NCI-H2029 treated with DMSO at 0.1 percent for 48 hours (cell line): Measurements from ENCODE around the gene HIF3A.
"Not testable (repeated sequence)": the region's sequence is repeated elsewhere in the genome, so short reads cannot be mapped to it uniquely, and the experiment has no call there.

Source experiments
- DNase-seq: peaks from one replicate; lab custom pipeline; 2025; lab: John Stamatoyannopoulos, UW

Gene HIF3A

DNA sequence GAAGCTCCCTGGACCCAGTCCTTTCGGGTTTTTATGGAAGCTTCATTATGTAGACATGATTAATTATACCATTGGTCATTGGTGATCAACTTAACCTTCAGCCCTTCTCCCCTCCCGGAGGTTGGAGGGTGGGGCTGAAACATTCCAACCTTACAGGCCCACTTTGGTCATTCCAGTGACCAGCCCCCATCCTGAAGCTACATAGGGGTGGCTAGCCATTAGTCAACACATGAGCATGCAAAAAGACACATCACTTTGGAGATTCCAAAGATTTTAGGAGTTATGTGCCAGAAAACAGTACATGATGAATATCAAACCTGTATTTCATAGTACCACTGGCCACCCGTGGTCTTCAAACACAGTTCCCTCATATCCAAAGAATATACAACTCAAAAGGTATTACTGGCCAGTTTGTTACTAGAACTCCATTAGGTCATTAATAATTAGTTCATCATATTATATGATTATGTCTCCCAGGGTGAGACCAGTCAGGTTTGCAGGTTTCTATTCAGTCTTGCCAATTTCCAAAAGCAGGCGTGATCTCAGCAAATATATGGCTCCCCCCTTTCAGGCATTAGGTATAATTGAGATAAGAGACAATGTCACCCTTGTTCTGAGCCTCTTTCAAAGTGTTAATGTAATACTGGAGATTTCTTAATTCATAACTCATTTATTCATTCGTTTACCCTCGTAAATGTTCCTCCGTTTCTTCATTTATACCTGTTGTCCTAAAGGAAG lies 61.2 kb downstream of the HIF3A start:
- no peak for DNase-seq

DNA sequence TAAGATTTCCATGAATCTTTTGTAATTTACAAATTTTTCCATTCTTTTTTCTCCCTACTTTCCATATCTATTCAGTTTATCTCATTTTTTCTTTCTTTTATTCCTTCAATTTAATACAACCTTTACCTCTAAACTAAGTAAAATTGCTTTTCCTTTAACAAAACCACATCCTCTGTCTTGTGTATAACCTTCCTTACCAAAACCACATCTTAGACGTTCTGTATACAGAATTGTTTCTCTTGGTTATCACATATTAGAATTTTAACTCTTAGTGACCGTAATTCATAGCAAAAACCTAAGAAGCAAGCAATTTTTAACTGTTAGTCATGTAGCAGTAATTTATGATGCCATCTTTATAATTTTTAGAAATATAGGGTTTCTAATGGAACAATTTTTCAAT lies 65.1 kb downstream of the HIF3A start:
- DNase-seq: no peak

DNA sequence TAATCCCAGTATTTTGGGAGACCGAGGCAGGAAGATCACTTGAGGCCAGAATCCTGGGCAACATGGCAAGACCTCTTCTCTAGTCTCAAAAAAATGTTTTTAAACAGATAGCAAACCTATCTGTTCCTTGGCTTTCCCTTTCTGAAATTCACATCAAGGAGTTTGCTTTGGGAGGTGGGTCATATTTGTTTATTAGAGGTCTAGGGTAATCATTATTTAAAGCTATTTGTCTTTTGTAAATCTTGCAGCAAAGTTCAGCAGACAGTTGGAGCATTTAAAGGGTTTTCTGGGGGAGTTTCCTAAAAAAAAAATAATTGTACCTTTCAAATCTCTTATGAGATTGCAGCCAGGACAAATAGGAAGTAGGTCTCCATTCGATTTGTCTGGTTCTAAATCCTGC lies 67.5 kb downstream of the HIF3A start:
- DNase-seq: no peak

DNA sequence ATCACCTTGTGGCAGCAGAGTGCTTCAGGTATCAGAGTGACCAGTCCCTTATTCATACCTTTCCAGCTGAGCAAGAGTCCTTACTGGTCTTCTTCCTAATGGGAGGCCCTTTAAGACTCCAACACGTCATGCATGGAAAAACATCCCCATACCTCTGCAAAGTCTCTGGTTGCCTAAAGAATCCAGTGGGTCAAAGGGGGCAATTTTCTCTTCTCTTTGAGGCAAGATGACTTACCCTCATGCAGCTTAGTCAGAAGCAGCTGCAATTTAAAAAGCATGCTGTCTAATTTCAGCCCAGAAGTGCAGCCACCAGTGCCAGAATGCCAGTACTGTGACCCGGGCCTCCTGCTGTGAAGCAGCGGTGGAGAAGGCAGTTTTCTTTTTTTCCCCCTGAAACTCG lies 68.7 kb downstream of the HIF3A start:
- no peak for DNase-seq

DNA sequence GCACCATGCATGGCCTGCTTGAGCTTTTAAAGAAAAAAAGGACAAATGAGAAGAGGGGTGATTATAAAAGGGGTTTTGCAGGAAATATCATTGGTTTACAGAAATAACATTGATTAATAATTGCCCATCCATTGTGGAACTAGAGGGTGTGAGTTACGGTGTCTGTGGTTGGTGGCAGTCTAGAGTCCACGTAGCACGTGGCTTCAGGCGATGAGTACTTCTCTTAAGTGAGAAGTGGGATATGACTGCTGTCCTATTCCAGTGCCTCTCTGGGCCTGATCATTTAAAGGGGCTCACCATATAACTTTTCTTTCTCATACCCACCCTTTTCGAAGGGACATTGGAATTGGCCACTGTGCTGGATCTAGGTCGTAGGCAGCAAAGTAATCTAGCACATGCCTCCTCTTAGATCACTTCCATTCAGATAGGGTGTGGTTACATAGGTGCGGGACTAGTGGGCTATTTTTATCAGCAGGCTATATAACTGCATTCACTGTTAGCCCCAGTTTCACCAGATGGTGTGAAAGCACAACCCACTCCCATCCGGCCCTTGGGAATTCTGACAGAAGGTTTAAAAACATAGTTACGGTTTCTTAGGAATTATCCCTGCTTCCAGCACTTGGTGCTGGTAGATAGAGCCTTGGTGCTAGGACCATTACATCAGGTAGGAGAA lies 69.9 kb downstream of the HIF3A start:
- no peak for DNase-seq

DNA sequence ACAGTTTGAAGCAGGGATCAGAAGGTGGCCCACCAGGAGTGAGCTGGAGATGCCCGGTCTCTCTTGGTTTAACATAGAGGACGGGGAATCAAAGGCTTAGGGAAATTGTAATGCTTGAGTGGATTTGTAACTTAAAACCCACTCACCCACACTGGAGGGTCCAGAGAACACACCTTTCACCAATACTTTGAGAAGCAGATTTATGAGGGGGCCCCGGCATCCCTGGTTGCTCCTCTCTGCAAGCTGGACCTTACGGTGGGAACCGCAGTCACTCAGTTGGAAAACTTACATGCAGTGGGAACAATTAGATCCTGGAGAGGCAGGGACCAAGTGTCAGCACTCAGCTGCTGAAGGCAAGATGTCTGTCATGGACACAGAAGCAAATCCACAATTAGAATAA lies 70.6 kb downstream of the HIF3A start:
- DNase-seq: no peak

DNA sequence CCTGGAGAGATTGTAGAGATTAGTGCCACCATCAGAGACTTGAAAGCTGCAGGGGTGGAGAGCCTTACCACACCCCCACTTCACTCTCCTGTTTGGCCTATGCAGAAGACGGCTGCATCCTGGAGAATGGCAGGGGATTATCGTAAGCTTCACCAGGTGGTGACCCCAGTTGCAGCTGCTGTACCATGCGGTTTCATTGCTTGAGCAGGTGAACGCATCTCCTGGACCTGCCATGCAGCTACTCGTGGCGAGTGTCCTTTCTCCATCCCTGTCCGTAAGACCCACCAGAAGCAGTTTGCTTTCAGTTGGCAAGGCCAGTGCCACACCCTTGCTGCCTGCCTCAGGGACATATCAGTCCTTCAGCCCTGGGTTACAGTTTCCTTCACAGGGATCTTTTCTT lies 71.3 kb downstream of the HIF3A start:
- no peak for DNase-seq

DNA sequence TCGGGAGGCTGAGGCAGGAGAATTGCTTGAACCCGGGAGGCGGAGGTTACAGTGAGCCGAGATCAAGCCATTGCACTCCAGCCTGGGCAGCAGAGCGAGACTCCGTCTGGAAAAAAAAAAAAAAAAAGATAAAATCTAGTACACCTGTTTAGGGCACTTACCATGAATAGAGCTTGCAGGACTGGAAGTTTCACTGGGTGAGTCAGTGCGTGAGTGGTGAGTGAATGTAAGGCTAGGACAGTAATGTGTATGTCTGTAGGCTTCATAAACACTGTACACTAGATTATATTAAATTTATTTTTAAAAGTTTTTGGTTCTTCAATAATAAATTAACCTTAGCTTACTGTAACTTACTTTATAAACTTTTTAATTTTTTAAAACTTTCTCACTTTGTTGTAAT lies 73.0 kb downstream of the HIF3A start:
- DNase-seq: no peak

DNA sequence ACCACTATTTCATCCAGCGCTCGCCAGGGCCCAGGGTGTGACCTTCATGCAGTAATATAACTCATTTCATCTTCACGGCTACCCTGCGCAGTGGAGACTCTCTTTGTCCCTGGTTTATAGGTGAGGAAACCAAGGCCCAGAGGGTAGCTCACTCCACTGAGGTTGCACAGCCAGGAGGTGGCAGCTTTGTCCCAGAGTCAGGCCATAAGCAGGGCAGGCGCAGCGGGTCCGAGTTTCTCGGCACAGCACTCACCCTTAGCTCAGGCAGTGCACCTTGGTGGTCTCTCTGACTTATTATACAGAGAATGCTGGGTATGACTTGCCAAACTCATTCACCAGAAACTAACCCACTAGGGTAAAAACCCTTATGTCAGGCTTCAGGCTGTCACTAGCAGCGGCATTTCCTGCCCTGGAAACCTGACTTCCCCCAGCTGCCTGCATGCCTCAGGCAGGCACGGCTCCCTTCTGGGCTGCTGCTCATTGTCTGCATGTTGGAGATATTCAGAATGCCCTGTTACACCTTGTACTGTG lies 74.6 kb downstream of the HIF3A start:
- DNase-seq: no peak

DNA sequence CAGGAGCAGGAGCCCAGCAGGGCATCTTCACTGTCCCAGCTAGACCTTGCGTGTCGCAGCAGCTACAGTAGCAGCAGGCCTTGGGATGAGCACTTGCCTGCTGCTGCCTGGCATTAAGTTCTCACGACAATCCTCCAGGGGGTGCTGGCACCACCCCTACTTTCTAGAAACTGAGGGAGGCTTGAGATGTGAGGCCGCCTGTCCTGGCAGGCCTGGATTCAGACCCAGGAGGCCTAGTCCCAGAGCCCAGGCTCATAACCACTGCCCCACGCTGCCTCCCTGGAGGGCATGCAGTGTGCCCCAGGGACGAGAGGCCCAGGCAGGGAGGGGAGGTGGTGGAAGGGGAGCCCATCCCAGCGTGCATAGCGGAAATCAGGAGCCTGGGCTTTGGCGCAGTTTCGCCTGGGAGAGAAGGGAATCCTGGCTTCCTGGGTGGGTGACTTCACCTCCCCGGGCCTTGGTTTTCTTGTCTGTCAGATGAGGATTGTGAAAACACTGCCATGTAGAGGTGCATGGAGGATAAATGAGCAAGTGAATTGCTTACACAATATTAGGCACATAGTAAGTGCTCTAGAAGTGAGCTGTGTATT lies 76.2 kb downstream of the HIF3A start:
- DNase-seq: no peak

DNA sequence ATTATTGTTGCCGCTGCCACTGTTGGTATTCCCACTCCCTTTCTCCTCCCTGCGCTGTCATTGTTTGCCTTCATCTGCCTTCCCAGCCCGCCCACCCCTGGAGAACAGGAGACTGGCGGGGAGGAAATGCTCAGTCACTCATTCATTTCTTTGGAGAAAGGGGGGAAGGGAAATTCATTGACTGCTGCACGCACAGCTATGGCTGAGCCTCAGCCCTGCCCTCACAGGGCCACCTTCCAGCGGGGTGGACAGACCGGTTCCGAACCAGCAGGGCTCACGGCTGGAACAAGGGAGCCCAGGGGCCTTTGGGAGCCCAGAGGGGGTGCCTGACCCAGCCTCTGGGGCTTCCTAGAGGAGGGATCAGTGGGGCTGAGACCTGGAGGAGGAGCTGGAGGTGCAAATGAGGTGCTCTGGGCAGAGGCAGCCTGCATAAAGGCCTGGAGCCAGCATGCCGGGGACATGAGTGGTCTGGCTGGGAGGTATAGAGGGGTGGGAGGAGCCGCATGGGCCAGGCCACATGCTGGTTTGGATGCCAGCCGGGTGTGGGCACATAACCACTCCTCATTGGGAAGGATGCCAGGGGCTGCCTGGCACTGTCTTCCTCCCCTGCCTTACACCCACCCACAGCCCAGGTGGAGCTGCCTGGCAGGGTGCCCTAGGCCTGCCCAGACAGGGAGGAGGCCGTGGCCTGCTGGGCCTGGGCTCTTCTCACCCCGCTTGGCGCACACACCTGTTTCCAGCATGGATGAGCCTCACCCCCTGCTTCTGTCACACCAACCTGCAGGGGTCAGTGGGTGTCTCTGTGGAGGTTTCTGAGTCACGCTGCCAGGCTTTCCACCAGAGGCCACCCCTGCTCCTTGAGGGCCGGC lies 76.9 kb downstream of the HIF3A start:
- peak; percentile 97 for DNase-seq

DNA sequence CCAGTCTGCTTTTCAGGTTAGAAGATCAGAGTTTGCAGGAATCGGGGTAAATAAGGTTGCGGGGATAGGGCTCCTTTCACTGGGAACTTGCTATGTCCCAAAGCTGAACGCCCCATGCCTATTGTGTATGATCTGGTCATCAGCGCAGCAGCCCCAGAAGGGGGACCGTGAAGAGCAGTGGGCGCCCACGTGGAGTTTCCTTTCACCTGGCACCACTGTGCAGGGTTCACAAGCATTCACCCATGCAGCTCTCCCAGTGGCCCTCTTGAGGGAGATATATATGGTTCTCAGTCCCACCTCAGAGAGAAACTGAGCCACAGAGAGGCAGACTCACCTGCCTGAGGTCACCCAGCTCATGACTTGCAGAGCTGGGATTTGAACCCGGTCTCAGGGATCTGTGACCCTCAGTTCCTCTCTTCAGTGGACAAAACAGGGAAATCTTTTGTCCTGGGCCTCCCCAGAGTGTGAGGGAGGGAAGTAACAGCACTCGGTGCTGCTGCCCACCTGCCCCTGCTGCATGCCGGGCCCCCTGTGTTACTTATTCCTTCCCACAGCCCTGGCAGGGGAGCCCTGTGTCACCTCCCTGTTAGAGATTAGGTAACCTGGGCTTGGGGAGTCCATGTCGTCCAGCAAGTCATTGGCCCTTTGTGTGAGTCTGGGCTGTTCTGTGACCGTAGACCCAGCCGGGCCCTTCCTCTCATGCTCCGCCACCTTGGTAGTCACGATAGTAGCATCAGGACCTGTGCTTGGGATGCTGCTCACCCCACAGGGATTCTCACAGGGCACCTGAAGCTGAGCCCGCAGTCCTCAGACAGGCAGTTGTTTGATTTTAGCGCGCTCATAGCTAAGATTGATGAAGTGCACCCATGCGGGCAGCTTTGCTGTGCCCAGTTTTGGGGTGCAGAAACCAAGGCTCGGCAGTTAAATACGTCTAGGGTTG lies 78.0 kb downstream of the HIF3A start:
- DNase-seq: no peak

DNA sequence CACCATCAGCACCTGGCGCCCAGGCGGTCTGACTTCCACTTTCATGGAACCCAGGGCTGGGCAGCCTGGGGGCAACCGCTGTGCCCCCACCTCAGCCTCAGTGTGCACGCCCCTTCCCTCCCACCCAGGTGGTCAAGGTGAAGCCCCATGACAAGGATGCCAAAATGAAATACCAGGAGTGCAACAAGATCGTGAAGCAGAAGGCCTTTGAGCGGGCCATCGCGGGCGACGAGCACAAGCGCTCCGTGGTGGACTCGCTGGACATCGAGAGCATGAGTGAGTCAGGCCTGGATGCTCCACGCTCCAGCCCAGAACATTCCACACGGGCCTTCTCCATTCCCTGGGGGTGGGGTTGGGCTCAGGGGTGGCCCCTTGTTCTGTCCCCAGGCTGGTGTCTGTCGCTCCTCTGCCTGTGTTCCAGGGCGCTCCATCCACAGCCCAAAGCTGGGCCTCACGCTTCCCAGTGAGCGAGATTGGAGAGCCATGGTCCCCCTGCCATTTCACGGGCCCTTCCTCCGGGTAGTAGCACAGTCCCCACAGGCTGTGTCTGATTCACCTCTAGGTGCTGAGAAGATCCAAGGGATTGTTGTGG lies 78.7 kb downstream of the HIF3A start:
- not testable (repeated sequence) for DNase-seq

DNA sequence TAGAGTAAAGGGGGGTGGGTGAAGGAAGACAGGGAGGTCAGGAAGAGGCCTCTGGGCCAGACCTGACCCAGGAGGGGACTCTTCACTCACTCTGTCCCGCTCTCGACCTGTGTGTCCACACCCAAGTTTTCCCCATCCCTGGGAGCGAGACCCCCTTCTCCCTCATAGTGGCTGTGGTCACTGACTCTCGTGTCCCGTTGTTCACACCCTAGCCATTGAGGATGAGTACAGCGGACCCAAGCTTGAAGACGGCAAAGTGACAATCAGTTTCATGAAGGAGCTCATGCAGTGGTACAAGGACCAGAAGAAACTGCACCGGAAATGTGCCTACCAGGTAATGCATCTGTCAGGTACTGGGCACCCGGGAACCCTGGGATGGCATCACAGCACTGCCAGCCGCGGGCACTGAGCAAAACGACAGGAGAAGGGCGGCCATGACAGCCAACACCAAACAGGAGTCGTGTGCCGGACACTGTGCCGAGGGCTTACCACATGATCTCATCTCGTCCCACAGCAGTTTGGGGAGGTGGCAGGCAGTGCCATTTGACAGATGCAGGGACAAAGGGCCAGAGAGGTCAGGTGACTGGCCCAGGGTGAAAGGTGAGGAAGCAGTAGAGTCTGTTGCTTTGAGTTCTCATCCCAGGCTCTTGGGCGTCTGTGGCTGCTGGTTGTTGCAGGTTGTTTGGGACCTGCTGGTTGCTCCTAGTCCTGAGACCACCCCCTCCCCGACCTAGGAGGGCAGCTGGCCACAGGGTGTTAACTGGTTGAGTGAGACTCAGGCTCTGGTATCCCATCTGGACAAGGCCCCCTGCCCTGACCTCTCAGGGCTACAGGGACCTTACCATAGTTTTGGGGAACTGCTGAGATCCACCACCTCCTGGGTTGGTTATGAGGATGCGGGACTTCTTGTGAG lies 79.7 kb downstream of the HIF3A start:
- no peak for DNase-seq

DNA sequence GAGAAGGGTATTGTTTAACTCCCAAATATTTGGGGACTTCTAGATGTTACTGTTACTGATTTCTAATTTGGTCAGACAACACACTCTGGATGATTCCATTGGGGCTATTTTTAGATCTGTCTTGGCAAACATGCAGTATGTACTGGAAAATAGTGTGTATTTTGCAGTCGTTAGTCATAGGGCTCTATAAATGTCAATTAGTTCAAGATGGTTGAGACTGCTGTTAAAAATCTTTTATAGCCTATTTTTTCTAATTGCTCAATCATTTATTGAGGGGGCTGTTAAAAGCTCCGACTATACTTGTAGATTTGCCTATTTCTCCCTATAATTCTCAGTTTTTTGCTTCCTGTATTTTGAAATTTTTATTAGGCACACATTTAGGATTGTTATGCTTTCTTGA lies 81.4 kb downstream of the HIF3A start:
- no peak for DNase-seq

DNA sequence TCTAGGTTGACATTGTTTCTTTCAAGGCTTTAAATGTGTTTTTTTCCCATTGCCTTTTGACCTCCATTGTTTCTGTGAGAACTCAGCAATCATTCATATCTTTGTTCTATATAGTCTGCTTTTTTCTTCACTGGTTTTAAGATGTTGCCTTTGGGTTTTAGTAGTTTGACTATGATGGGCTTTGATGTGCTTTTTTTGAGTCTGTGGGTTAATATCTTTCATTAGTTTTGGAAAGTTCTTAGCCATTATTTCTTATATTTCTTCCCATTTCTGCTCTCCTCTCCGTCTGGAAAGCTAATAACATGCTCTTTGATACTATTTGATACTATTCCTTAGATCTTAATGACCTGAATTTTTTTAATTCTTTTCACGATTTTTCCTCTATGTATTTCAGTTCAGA lies 83.8 kb downstream of the HIF3A start:
- DNase-seq: no peak

DNA sequence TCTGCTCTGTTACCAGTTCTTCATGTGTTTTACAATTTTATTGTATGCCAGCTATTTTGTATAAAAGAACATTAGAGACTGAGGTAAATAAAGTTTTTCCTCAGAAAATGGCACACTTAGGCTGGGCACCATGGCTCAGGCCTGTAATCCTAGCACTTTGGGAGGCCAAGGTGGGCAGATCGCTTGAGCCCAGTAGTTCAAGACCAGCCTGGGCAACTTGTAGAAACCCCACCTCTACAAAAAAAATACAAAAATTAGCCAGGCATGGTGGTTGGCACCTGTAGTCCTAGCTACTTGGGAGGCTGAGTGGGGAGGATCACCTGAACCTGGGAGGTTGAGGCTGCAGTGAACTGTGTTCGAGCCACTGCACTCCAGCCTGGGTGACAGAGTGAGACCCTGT lies 84.5 kb downstream of the HIF3A start:
- no peak for DNase-seq

DNA sequence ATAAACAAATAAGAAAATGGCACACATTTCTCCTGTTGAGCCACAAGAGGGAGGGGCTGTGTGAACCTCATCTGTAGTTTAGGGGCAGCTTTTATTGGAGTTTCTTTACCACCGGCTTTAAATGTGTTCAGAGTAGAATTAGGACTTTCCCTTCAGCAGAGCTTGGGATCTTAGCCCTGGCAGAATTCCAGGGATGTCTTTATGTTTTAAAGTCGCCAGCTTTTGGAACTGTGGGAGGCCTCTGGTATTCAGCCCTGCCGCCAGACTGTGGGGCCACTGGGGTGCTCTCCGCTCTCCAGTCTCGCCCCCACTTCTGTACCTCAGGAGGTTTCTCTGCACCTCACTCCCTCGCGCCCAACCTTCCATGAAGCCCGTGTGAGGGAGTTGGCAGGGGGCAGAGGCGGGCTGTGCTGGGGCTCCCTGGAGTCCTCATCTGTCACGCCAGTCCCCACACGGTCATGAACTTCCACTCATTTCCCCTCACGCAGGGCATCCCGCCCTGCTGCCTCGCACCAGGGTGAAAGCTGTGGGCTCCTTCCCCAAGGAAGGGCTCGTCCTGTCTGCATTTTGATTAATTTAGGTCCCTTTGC lies 85.0 kb downstream of the HIF3A start:
- DNase-seq: no peak

DNA sequence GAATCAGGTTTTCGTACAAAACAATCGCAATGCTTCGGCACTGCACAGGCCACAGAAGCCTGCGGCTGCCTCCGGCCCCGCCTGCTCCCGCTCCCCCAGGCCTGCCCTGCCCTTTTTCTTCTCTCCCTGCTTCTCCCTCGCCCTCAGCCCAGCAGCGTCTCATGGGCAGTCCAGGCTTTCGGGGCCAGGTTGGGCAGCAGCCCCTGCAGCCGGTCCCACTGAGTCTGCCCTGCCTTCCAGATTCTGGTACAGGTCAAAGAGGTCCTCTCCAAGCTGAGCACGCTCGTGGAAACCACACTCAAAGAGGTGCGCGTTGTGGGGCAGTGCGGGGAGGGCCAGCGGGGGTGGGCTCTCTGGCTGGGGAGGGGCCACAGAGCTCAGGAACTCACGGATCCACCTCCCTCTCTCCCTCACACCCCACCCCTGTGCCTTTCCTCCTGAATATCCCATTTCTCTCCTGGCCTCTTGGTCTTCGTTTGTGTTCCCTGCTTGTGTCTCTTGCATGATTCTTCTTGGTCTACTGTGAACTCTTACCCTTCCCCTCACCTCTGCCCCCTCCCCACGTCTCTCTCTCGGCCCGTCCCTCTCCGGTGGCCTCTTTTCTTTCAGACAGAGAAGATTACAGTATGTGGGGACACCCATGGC lies 86.5 kb downstream of the HIF3A start:
- no peak for DNase-seq
